ENCODE data around the gene TTC39A.

DNA sequence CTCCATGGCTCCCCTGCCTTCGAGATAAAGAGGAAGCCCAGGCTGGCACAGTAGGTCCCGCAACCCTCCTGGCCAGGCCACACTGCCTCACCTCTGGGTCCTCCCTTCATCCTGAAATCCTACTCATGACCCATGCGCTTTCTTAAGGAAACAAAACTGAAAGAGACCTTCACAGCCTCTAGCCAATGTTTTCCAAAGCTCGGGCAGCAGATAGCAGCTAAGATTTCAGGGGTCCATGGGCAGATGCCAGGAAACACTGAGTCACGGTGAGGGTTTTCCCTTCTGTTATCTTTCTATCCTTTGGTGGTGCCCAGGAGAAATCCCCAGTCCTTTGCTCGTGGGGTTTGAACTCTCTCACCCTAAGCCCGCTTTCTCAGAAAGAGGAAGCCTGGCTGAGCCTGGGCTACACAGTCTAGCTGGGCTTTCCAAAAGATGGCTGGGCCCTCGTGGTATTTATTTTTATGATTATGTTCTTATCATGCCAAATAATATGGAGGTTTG lies 26.6 kb downstream of the TTC39A start:
- no peak for TF ChIP-seq POLR2AphosphoS5 (IDR thresholded peaks at IDR 0.05; ENCODE audit: insufficient read depth in 1 of 2, low read depth in 1 of 2)
- TF ChIP-seq, protein P1, sequence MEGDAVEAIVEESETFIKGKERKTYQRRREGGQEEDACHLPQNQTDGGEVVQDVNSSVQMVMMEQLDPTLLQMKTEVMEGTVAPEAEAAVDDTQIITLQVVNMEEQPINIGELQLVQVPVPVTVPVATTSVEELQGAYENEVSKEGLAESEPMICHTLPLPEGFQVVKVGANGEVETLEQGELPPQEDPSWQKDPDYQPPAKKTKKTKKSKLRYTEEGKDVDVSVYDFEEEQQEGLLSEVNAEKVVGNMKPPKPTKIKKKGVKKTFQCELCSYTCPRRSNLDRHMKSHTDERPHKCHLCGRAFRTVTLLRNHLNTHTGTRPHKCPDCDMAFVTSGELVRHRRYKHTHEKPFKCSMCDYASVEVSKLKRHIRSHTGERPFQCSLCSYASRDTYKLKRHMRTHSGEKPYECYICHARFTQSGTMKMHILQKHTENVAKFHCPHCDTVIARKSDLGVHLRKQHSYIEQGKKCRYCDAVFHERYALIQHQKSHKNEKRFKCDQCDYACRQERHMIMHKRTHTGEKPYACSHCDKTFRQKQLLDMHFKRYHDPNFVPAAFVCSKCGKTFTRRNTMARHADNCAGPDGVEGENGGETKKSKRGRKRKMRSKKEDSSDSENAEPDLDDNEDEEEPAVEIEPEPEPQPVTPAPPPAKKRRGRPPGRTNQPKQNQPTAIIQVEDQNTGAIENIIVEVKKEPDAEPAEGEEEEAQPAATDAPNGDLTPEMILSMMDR (IDR thresholded peaks at IDR 0.05), result no peak

All from vagina (tissue), 2 donors.